Activated CD8-positive, alpha-beta T cell treated with anti-CD3 and anti-CD28 coated beads for 36 hours (primary cell): ENCODE results near the gene MCM5. TPM values are rescaled to one million over a fixed set of nuclear protein-coding genes. Genes with fewer than 3 reads are reported as not detected.

Source experiments
- ATAC-seq: fragments of 200-7000 bp; cut with Tn5 transposase; one replicate; pipeline ENCODE4 v1.10.0; 2021; ENCODE audit warnings: mild to moderate bottlenecking, moderate library complexity
- CTCF ChIA-PET: fragments of 350-600 bp; sonication (Branson Sonifier 250); formaldehyde crosslinking; loops from one replicate; lab custom pipeline; 2021; ENCODE audit warnings: antibody characterized with exemption; lab: Charles Lee
- POLR2A ChIA-PET: fragments of 350-600 bp; sonication (Branson Sonifier 250); formaldehyde crosslinking; loops from one replicate; lab custom pipeline; 2021; ENCODE audit warnings: antibody characterized with exemption; lab: Charles Lee
- DNase-seq: peaks from one replicate; pipeline ENCODE4 v3.0.0-alpha.2; 2020
- H3K27ac Mint-ChIP-seq: one replicate; pipeline ENCODE4 v1.8.0; 2021; ENCODE audit warnings: mild to moderate bottlenecking, mixed read lengths
- H3K27me3 Mint-ChIP-seq: one replicate; pipeline ENCODE4 v1.8.0; 2021; ENCODE audit warnings: mixed read lengths
- H3K36me3 Mint-ChIP-seq: one replicate; pipeline ENCODE4 v1.8.0; 2021; ENCODE audit warnings: low read depth, mixed read lengths
- H3K4me1 Mint-ChIP-seq: one replicate; pipeline ENCODE4 v1.8.0; 2021; ENCODE audit warnings: low read depth, mixed read lengths
- H3K4me3 Mint-ChIP-seq: one replicate; pipeline ENCODE4 v1.8.0; 2021; ENCODE audit warnings: mild to moderate bottlenecking, moderate library complexity, mixed read lengths
- H3K9me3 Mint-ChIP-seq: one replicate; pipeline ENCODE4 v1.8.0; 2021; ENCODE audit warnings: mixed read lengths
- CTCF ChIP-seq: fragments of 200-600 bp; IDR thresholded peaks from one replicate; pipeline ENCODE4 v1.8.0; 2022; ENCODE audit warnings: antibody characterized with exemption, mild to moderate bottlenecking
- intact Hi-C: fragments of 100-400 bp; cut with micrococcal nuclease; formaldehyde crosslinking; loops from one replicate; pipeline ENCODE4 v1.10.0; 2022
- total RNA-seq, 2 experiments: library from RNA; stranded (reverse); gene quantifications; one replicate each; pipeline ENCODE4 v1.2.3, GENCODE V29; 2021

The MCM5 gene
- total RNA-seq, 2 experiments from 2014 or later: 318 to 319 TPM

GRCh38 chr22:35386670-35387288 is 13.2 kb upstream of the MCM5 start:
- Mint-ChIP-seq H3K9me3 (no peaks in the 10 kb centered on the region), H3K4me3 (no peak overlapping the region), H3K27ac (no peak overlapping the region), H3K27me3 (peaks cover 24% of the 10 kb centered on the region), H3K36me3 (no peaks in the 10 kb centered on the region), H3K4me1 (no peaks in the 10 kb centered on the region)
- TF ChIP-seq CTCF: no peak
- DNase-seq (no peak), ATAC-seq (no peak)
- ChIA-PET CTCF (no interaction called here), POLR2A (no interaction called here)
- intact Hi-C loops: no loop called here

- ChIA-PET CTCF (interaction anchor here (1.1 kb wide), 1 partner anchor 11 kb away, joined by 3 read pairs; no protein-coding TSS in a partner anchor), POLR2A (interaction anchor here (0.7 to 2.6 kb wide), 4 partner anchors 9 to 63 kb away, joined by 3 to 6 read pairs (median 4); partner anchors contain the start of gene MCM5)
- peaks cover 3% of the 10 kb centered on the region for H3K4me1 Mint-ChIP-seq
- peaks cover 6% of the 10 kb centered on the region for H3K27me3 Mint-ChIP-seq
- H3K36me3 Mint-ChIP-seq: no peaks in the 10 kb centered on the region
- no peak overlapping the region for H3K27ac Mint-ChIP-seq
- no peak for TF ChIP-seq CTCF
- no peaks in the 10 kb centered on the region for H3K9me3 Mint-ChIP-seq
- intact Hi-C loops: no loop called here
- ATAC-seq (no peak), DNase-seq (no peak)
- no peak overlapping the region for H3K4me3 Mint-ChIP-seq
Measured at GRCh38 chr22:35390933-35391332, 9.0 kb upstream of the MCM5 start.

DNA sequence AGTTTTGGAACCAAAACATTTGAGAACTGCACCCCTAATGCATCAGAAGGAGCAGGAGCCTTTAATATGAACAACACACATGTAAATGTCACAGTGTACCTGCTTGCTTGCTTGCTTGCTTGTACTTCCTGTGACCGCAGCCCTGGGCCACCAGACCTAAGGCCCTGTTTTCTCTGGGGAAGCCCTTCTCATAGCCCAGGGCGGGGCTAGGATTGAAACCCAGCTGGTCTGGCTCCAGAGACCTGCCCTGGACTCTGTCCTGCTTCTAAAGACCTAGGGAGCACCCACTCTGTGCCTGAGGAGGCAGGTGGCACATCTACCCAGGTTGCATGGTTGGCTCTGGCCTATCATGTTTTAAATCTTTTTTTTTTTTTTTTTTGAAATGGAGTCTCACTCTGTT is 7.6 kb upstream of the MCM5 start:
- Mint-ChIP-seq H3K27me3 (peaks cover 6% of the 10 kb centered on the region), H3K9me3 (no peaks in the 10 kb centered on the region), H3K36me3 (no peaks in the 10 kb centered on the region), H3K4me3 (no peak overlapping the region), H3K4me1 (peaks cover 3% of the 10 kb centered on the region), H3K27ac (no peak overlapping the region)
- ChIA-PET CTCF (no interaction called here), POLR2A (interaction anchor here (2.6 kb wide), 1 partner anchor 18 kb away, joined by 6 read pairs; no protein-coding TSS in a partner anchor)
- ATAC-seq (no peak), DNase-seq (no peak)
- no peak for TF ChIP-seq CTCF
- intact Hi-C loops: no loop called here

GRCh38 chr22:35393116-35394010 is 6.6 kb upstream of the MCM5 start:
- DNase-seq (no peak), ATAC-seq (no peak)
- Mint-ChIP-seq H3K9me3 (no peaks in the 10 kb centered on the region), H3K4me1 (peaks cover 3% of the 10 kb centered on the region), H3K4me3 (no peak overlapping the region), H3K27ac (peak overlapping the region; percentile 8), H3K36me3 (no peaks in the 10 kb centered on the region), H3K27me3 (peaks cover 6% of the 10 kb centered on the region)
- intact Hi-C loops: no loop called here
- ChIA-PET CTCF (no interaction called here), POLR2A (no interaction called here)
- no peak for TF ChIP-seq CTCF

DNA sequence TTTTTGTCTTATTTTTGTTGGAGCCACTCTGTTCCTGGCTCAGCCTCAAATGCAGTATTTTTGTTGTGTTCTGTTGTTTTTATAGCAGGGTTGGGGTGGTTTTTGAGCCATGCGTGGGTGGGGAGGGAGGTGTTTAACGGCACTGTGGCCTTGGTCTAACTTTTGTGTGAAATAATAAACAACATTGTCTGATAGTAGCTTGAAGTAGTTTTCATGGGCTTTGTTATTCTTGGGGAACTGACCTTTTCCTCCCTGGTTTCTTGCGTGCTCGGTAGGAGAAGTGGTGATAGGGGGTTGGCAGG is 6.0 kb upstream of the MCM5 start:
- POLR2A ChIA-PET: interaction anchor here (0.7 kb wide), 1 partner anchor 41 kb away, joined by 3 read pairs; no protein-coding TSS in a partner anchor

More for the DNA sequence above, 6.0 kb upstream of the MCM5 start:
- intact Hi-C loops: no loop called here
- Mint-ChIP-seq H3K4me3 (no peak overlapping the region), H3K9me3 (no peaks in the 10 kb centered on the region), H3K36me3 (no peaks in the 10 kb centered on the region), H3K4me1 (peaks cover 3% of the 10 kb centered on the region), H3K27ac (no peak overlapping the region), H3K27me3 (peaks cover 3% of the 10 kb centered on the region)
- CTCF ChIA-PET: no interaction called here
- TF ChIP-seq CTCF: no peak
- ATAC-seq: no peak
- DNase-seq: peak; percentile 14
